NCI-H774 (cell line): ENCODE measurements around the gene TIMM44.
A peak's percentile ranks its signal among the peaks of the same experiment; 100 is the strongest.
"Not testable (repeated sequence)": the region's sequence is repeated elsewhere in the genome, so short reads cannot be mapped to it uniquely, and the experiment has no call there.

Experiments used
- DNase-seq: peaks from one replicate; lab custom pipeline; 2025; lab: John Stamatoyannopoulos, UW

The TIMM44 gene

DNA sequence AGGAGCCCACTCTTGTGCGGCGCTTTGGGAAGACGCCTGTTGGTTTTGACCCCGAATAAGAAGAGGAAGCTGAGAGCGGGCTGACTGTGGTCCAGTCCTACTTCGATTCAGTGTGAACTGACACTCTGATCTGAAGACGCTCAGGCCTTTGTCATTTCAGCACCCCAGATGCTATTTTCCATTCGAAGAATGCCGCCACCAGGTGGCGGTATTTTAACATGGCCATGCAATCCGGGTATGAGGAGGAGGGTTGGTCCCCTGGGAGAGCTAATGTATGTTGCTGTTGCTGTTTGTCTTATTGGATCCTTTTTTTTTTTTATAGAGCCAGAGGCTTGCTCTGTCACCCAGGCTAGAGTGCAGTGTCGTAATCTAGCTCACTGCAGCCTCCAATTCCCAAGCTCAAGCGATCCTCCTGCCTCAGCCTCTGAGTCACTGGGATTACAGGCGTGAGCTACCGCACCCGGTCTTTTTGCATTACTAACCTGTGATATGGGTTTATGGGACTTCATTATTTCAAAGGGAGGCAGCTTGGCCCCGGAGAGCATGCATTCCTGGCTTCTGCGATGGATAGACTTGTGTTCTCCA, 803 bp upstream of the TIMM44 start:
- peak; percentile 75 for DNase-seq

DNA sequence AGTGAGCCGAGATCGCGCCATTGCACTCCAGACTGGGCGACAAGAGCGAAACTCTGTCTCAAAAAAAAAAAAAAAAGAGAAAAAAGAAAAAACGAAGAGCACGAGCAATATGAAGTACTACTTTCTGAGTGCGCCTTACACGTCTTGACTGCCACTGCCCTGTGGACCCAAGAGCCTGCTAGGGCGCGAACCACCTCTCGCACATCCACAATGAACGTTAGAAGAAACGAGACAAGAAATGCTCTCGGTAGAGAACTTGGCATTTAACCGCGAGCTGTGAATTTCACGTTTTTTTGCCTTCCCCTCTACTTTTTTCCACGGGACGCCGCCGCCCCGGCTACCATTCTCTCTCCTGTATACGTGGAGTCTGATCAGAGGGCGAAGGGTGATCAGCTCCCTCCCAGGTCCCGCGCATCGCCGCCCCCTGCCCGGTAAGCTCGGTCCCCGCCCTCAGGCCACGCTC, 454 bp downstream of the TIMM44 start:
- DNase-seq, result no peak

DNA sequence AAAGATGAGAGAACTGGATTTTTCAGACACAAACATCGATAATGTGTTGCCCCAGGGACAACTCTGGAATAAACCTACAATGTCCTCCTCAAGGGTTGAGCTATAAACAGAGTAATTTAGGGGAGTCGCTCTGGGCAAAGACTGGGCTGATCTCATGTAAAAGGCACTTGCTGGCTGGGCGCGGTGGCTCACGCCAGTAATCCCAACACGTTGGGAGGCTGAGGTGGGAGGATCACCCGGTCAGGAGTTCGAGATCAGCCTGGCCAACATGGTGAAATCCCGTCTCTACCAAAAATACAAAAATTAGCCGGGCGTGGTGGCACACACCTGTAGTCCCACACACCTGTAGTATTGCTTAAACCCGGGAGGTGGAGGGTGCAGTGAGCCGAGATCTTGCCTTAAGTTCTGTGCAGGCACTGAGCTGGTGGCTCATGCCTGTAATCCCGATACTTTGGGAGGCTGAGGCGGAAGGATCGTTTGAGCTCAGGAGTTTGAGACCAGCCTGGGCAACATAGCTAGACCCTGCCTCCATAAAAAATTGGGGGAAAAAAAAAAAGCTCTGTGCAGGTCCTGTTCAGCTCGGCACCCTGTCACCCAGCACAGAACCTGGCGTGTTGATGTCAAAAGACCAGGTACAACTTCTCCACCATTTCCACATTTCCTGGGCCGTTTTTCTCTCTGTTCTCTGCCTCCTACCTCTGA, 1.4 kb downstream of the TIMM44 start:
- DNase-seq, result no peak

DNA sequence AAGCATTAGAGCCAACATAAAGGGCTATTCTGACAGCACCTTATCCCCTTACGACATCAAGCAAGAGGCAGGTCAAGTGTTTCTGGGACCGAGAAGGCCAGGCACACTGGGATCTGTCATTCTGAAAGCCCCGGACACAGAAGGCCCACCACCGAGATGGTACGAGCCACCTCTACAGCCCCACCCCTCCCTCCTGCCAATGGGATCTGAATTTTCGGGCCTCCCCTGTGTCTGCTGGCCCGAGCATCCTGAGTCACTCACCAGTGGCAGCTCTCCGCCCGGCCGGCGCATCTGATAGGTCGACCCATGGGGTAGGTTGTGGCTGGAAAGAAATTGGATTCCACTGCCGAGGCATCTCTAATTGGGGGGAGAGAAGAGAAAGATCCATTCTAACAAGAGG, 2.6 kb downstream of the TIMM44 start:
- no peak for DNase-seq

DNA sequence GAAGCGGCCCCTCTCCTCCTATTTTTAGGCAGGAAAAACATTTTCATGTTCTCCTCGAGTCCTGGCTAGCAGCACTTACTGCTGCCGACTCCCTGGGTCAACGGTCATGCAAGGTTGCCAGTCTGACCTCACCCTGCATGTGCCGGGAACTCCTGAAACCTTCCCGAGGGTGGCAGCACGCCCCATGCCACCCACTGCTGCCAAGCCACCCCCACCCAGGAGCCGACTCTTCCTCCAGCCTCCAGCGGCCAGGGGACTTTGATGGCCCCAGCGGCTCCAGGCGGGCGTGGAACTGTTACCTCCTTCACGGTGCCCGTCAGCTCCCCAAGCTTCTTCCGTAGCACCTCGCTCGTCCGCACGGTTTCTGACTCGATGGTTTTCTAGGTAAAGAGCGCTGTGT, 8.7 kb downstream of the TIMM44 start:
- no peak for DNase-seq

DNA sequence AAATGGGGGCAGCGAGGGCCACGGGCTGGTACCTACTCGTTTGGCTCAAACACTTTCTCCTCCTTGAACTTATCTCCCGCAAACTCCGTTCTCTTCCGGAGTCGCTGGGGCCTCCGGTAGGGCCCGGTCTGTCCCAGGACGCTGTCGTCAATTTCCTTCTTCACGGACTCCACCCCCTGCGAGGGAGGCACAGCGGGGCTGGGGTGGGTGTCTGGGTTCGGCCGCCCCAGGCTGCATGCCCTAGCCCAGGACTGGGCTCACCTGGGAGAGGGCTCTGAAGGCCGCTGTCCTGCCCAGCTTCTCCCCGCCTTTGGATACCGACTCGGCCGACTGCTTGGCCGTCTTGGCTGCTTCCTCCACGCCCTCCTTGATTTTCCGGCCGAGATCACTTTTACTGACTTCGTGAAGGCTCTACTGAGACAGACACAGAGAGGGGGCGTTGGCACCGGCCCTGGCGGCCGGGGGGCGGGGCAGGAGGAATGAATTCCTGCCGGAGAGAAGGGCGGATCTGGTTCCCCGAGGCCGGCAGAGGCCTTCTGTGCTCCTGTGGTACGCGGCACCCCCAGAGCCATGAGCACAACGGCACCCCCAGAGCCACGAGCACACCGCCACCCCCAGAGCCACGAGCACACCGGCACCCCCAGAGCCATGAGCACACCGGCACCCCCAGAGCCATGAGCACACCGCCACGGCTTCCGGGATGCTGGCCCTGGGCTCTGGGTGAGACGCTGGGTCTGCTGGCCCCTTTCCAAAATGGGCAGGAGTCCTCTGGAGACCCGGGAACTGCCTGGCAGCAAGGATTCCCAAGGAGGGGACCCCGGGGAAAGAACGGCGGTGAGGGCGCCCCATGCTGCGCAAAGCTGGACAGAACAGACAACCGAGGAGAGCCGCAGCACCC, 9.4 kb downstream of the TIMM44 start:
- no peak for DNase-seq

DNA sequence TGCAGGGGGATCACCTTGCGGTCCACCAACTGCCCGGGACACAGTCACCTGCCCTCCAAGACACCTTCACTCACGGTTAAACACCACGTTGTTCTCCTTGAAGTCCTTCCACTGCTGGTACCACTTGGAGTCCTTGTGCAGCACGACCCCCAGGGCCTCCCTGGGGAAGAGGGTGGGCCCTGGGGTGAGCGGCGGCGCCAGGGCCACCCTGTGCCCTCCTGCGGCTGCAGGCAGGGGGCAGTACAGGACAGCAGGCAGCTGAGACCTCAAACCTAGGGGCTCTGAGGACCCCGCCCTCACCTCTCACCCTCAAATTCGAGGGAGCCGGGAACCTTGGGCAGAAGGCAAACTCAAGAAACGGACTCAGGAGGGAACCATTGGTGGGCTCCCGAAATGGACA, 10.1 kb downstream of the TIMM44 start:
- DNase-seq, result no peak

- DNase-seq, result no peak
Observed at GRCh38 chr19:7932930-7933300, 10.6 kb downstream of the TIMM44 start.

DNA sequence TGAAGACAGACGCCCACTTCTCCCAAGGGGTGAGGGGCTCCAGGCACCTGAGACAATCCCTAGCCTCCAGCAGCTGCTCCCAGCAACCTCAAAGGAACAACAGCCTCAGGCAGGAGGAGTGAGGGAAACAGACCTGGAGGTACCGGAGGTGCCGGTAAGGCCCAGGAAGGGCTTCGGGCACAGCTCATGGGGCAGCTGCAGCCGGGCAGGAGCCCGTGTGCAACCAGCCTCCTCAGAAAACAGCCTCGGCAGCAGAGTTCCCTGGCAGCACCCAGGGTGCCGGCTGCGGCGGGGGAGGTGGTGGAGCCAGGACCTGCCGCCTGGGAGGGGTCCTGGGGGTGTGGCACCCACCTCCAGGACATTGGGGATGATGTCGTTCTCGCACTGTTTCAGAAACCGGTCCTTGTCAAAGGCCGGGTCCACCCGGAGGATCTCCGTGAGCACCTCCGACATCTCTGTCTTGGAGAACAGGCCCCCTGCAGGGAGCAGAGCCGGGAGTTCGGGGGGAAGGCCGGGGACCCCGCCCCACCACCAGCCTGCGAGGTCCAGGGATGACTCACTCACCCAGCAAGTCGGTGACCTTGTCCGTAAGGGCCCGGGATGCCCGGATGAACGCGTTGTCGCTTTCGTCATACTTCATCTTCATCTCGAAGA, 11.1 kb downstream of the TIMM44 start:
- no peak for DNase-seq

- no peak for DNase-seq
Observed at GRCh38 chr19:7931221-7932061, 12.0 kb downstream of the TIMM44 start.

DNA sequence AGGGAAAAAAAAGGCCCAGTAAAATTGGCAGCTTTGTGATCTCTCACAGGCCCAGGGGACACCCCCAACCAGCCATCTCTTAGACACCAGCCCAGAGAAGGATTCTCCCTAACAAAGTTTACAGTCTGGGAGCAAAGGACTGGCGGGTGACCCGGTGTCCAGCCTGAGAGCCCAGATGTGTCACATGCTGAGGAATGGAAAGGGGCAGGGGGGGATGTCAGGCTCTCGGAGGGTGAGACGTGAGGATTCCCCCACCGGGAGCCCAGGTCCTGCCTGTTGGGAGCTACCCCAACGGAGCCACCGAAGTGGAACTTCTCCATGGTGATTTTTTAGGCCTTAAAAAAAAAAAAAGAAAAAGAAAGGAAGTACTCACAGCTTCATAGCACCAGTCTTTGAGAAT, 12.7 kb downstream of the TIMM44 start:
- no peak for DNase-seq

DNA sequence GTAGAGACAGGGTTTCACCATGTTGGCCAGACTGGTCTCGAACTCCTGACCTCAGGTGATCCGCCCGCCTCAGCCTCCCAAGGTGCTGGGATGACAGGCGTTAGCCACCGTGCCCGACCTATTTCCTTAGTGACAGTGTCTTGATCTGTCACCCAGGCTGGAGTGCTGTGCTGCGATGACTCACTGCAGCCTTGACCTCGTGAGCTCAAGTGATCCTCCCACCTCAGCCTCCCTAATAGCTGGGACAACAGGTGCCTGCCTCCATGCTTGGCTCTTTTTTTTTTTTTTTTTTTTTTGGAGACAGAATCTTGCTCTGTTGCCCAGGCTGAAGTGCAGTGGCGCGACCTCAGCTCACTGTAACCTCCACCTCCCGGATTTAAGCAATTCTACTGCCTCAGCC, 13.4 kb downstream of the TIMM44 start:
- DNase-seq, result not testable (repeated sequence)

GRCh38 chr19:7928741-7929701, 14.4 kb downstream of the TIMM44 start:
- no peak for DNase-seq

GRCh38 chr19:7928334-7928706, 15.1 kb downstream of the TIMM44 start:
- DNase-seq, result no peak

DNA sequence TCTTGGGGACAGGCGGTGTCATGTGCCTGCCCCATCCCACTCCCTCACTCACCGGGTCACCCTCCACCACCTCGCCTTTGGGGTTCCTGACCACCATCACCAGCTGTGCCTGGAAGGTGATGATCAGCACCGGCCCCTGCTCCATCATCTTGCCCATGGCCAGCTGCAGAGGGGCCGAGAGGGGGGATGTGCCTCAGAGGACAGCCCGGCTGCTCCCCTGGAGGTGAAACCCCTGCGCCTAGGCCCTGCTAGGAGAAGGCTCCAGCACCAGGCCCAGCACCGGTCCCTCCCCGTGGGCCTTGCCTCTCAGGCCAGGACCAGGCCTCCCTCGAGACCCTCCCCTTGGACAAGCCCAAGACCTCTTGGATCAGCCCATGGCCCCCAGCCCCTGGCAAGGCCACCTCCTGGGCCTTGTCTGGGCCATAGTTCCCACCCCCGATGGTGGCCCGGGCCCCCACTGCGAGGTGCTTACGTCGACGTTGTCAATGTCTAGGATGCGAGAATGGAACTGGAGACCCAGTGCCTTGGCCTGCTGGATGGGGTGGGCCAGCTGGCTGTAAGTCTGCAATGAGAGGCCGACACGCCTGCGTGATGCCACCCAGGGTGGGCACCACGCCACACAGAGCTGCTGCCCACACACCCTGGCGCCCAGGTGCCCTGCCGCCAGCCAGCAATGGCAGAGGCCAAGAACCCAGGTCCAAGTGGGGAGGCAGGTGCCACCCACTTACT, 15.7 kb downstream of the TIMM44 start:
- no peak for DNase-seq

GRCh38 chr19:7926727-7927604, 16.5 kb downstream of the TIMM44 start:
- DNase-seq, result no peak

GRCh38 chr19:7926021-7926726, 17.3 kb downstream of the TIMM44 start, which contains the start of gene CTXN1:
CTXN1 (minus strand) TSS chr19:7926135; CDS start chr19:7925538, 597 bp downstream.
- DNase-seq, result peak; percentile 43
